GM19372 (cell line): ENCODE measurements around the gene RNF39.

Source experiments
- ATAC-seq: cut with Tn5 transposase; IDR thresholded peaks from one replicate; pipeline ENCODE4 v1.9.1; 2021; ENCODE audit warnings: mild to moderate bottlenecking, low read depth, moderate library complexity; ENCODE audit not compliant: unreplicated experiment

RNF39 gene

GRCh38 chr6:30020626-30021025 lies 54.9 kb downstream of the RNF39 start:
- ATAC-seq = no peak
